ENCODE results near the gene FANCC.

GRCh38 chr9:95084254-95084934 is 233.1 kb downstream of the FANCC start:
- TF ChIP-seq CTCF (IDR thresholded peaks at IDR 0.05; ENCODE audit: borderline replicate concordance, extremely low read depth, low read length, poor library complexity, severe bottlenecking) (no peak), EZH2 (IDR thresholded peaks at IDR 0.05; ENCODE audit: borderline replicate concordance, low read depth, low read length, severe bottlenecking) (no peak)

Data from DND-41 (cell line).